CD4-positive, alpha-beta memory T cell (primary cell): ENCODE results near the gene RCN1. TPM values are rescaled to one million over a fixed set of nuclear protein-coding genes. Genes with fewer than 3 reads are reported as not detected.

Experiments used
- CTCF ChIA-PET: fragments of 350-600 bp; sonication (Branson Sonifier 250); formaldehyde crosslinking; loops from one replicate; lab custom pipeline; 2021; ENCODE audit warnings: inconsistent platforms; ENCODE audit not compliant: partially characterized antibody; lab: Charles Lee
- POLR2A ChIA-PET: fragments of 350-600 bp; sonication (Branson Sonifier 250); formaldehyde crosslinking; loops from one replicate; lab custom pipeline; 2021; ENCODE audit not compliant: partially characterized antibody; lab: Charles Lee
- DNase-seq, 5 donors: peaks; one replicate each; pipeline versions ENCODE4 v3.0.0 to v3.0.0-alpha.2; 2020 to 2022; ENCODE audit warnings: mixed read lengths in 1 of 5
- H3K27ac ChIP-seq: one replicate; pipeline ENCODE4 v1.7.0; 2013; ENCODE audit warnings: low read depth, low read length
- H3K27me3 ChIP-seq: 2 replicates; pipeline ENCODE4 v1.7.0; 2013; ENCODE audit warnings: mild to moderate bottlenecking, low read length, moderate library complexity; ENCODE audit not compliant: insufficient read depth
- H3K36me3 ChIP-seq: 2 replicates; pipeline ENCODE4 v1.7.0; 2013; ENCODE audit warnings: mild to moderate bottlenecking, low read length, moderate library complexity; ENCODE audit not compliant: insufficient read depth
- H3K4me1 ChIP-seq: 2 replicates; pipeline ENCODE4 v1.7.0; 2013; ENCODE audit warnings: mild to moderate bottlenecking, low read length, moderate library complexity; ENCODE audit not compliant: insufficient read depth
- H3K4me3 ChIP-seq, 2 donors: one replicate each; pipeline ENCODE4 v1.7.0; 2013; ENCODE audit warnings: low read length in 2 of 2, mild to moderate bottlenecking in 1 of 2
- H3K9me3 ChIP-seq, 2 donors: one replicate each; pipeline ENCODE4 v1.7.0; 2013; ENCODE audit warnings: low read length in 2 of 2, control low read depth in 1 of 2; ENCODE audit not compliant: control insufficient read depth in 1 of 2
- H3K27ac Mint-ChIP-seq, 7 donors: one replicate each; pipeline ENCODE4 v1.8.0; 2020 to 2021; ENCODE audit warnings: mixed read lengths in 7 of 7, mild to moderate bottlenecking in 6 of 7, inconsistent platforms in 3 of 7, moderate library complexity in 3 of 7
- H3K27me3 Mint-ChIP-seq, 2 donors: one replicate each; pipeline ENCODE4 v1.8.0; 2020 to 2021; ENCODE audit warnings: mixed read lengths in 2 of 2
- H3K36me3 Mint-ChIP-seq, 2 donors: one replicate each; pipeline ENCODE4 v1.8.0; 2020 to 2021; ENCODE audit warnings: mixed read lengths in 2 of 2, inconsistent platforms in 1 of 2, mild to moderate bottlenecking in 1 of 2
- H3K4me1 Mint-ChIP-seq, 4 donors: one replicate each; pipeline ENCODE4 v1.8.0; 2020 to 2021; ENCODE audit warnings: mixed read lengths in 4 of 4, mild to moderate bottlenecking in 1 of 4
- H3K4me3 Mint-ChIP-seq, 8 donors: one replicate each; pipeline ENCODE4 v1.8.0; 2020 to 2021; ENCODE audit warnings: mixed read lengths in 8 of 8, mild to moderate bottlenecking in 7 of 8, moderate library complexity in 6 of 8, inconsistent platforms in 3 of 8
- H3K9me3 Mint-ChIP-seq, 8 donors: one replicate each; pipeline ENCODE4 v1.8.0; 2020 to 2021; ENCODE audit warnings: mixed read lengths in 8 of 8, mild to moderate bottlenecking in 5 of 8, inconsistent platforms in 3 of 8, moderate library complexity in 1 of 8
- intact Hi-C: fragments of 100-400 bp; cut with micrococcal nuclease; formaldehyde crosslinking; loops from one replicate; pipeline ENCODE4 v1.15.1; 2023
- polyA plus RNA-seq, 2 donors: library from polyadenylated mRNA; unstranded; fragments of 300-500 nt; fragmentation: Illumina TruSeq; gene quantifications; one replicate each; pipeline ENCODE4 v1.2.3, GENCODE V29; 2021
- total RNA-seq, 2 experiments: library from RNA; stranded (reverse); gene quantifications; one replicate each; pipeline ENCODE4 v1.2.3, GENCODE V29; 2021

RCN1 gene
- total and polyA plus RNA-seq, 4 experiments from 2014 or later, result 6.3 to 10.2 (median 7.2) TPM

GRCh38 chr11:32073644-32074026 is 17.2 kb upstream of the RCN1 start:
- intact Hi-C loops, result no loop called here
- Histone ChIP-seq H3K27ac (no peak overlapping the region), H3K27me3 (peaks cover 4% of the 10 kb centered on the region), H3K4me3 (no peak overlapping the region), H3K36me3 (no peaks in the 10 kb centered on the region), H3K4me1 (no peaks in the 10 kb centered on the region), H3K9me3 (no peaks in the 10 kb centered on the region)
- no peaks in the 10 kb centered on the region for H3K9me3 Mint-ChIP-seq
- H3K27ac Mint-ChIP-seq, result no peak overlapping the region
- peaks cover 21% of the 10 kb centered on the region in 2 donors for H3K27me3 Mint-ChIP-seq
- ChIA-PET CTCF (interaction anchor here (1.3 kb wide), 1 partner anchor 102 kb away, joined by 4 read pairs; no protein-coding TSS in a partner anchor), POLR2A (no interaction called here)
- no peak overlapping the region for H3K4me3 Mint-ChIP-seq
- no peaks in the 10 kb centered on the region for H3K4me1 Mint-ChIP-seq
- DNase-seq, result no peak
- H3K36me3 Mint-ChIP-seq, result no peaks in the 10 kb centered on the region

- H3K27me3 Mint-ChIP-seq, result peaks cover 1 to 6% of the 10 kb centered on the region in 2 donors
- H3K36me3 Mint-ChIP-seq, result no peaks in the 10 kb centered on the region
Measured at GRCh38 chr11:32079553-32079952, 11.3 kb upstream of the RCN1 start.

GRCh38 chr11:32080361-32080980 is 10.4 kb upstream of the RCN1 start:
- Mint-ChIP-seq H3K36me3 (no peaks in the 10 kb centered on the region), H3K9me3 (no peaks in the 10 kb centered on the region), H3K27me3 (peaks cover 5 to 11% of the 10 kb centered on the region in 2 donors), H3K4me3 (no peak overlapping the region), H3K4me1 (no peaks in the 10 kb centered on the region), H3K27ac (no peak overlapping the region)
- H3K27ac ChIP-seq, result no peak overlapping the region
- no peak for DNase-seq
- ChIA-PET POLR2A (no interaction called here), CTCF (interaction anchor here (0.6 kb wide), 1 partner anchor 115 kb away, joined by 3 read pairs; no protein-coding TSS in a partner anchor)
- H3K9me3 ChIP-seq, result no peaks in the 10 kb centered on the region
- intact Hi-C loops, result no loop called here
- no peaks in the 10 kb centered on the region for H3K27me3 ChIP-seq
- no peak overlapping the region for H3K4me3 ChIP-seq
- no peaks in the 10 kb centered on the region for H3K4me1 ChIP-seq
- H3K36me3 ChIP-seq, result no peaks in the 10 kb centered on the region

More at GRCh38 chr11:32079553-32079952, 11.3 kb upstream of the RCN1 start:
- Mint-ChIP-seq H3K4me1 (no peaks in the 10 kb centered on the region), H3K4me3 (no peak overlapping the region), H3K9me3 (no peaks in the 10 kb centered on the region), H3K27ac (no peak overlapping the region)
- intact Hi-C loops, result no loop called here
- DNase-seq, result no peak
- H3K9me3 ChIP-seq, result no peaks in the 10 kb centered on the region
- H3K27me3 ChIP-seq, result no peaks in the 10 kb centered on the region
- CTCF ChIA-PET, result no interaction called here
- H3K36me3 ChIP-seq, result no peaks in the 10 kb centered on the region
- no peaks in the 10 kb centered on the region for H3K4me1 ChIP-seq
- H3K4me3 ChIP-seq, result no peak overlapping the region
- no peak overlapping the region for H3K27ac ChIP-seq
- POLR2A ChIA-PET, result no interaction called here

GRCh38 chr11:32081129-32081641 is 9.7 kb upstream of the RCN1 start:
- CTCF ChIA-PET, result no interaction called here
- no peak overlapping the region for H3K27ac ChIP-seq
- DNase-seq, result no peak
- no peak overlapping the region for H3K4me3 Mint-ChIP-seq
- H3K27me3 Mint-ChIP-seq, result peaks cover 5 to 11% of the 10 kb centered on the region in 2 donors
- H3K4me1 ChIP-seq, result no peaks in the 10 kb centered on the region
- H3K9me3 Mint-ChIP-seq, result no peaks in the 10 kb centered on the region
- no peaks in the 10 kb centered on the region for H3K36me3 Mint-ChIP-seq
- H3K9me3 ChIP-seq, result no peaks in the 10 kb centered on the region
- H3K4me1 Mint-ChIP-seq, result no peaks in the 10 kb centered on the region
- no peaks in the 10 kb centered on the region for H3K36me3 ChIP-seq
- no peak overlapping the region for H3K4me3 ChIP-seq
- intact Hi-C loops, result no loop called here
- POLR2A ChIA-PET, result no interaction called here
- H3K27me3 ChIP-seq, result no peaks in the 10 kb centered on the region
- no peak overlapping the region for H3K27ac Mint-ChIP-seq

GRCh38 chr11:32081901-32082300 is 9.0 kb upstream of the RCN1 start:
- no peaks in the 10 kb centered on the region for H3K4me1 Mint-ChIP-seq
- intact Hi-C loops, result no loop called here
- Histone ChIP-seq H3K4me1 (no peaks in the 10 kb centered on the region), H3K36me3 (no peaks in the 10 kb centered on the region), H3K9me3 (no peaks in the 10 kb centered on the region), H3K27me3 (no peaks in the 10 kb centered on the region), H3K27ac (no peak overlapping the region), H3K4me3 (no peak overlapping the region)
- ChIA-PET POLR2A (no interaction called here), CTCF (no interaction called here)
- no peak overlapping the region for H3K27ac Mint-ChIP-seq
- H3K36me3 Mint-ChIP-seq, result no peaks in the 10 kb centered on the region
- H3K27me3 Mint-ChIP-seq, result peaks cover 5 to 14% of the 10 kb centered on the region in 2 donors
- no peaks in the 10 kb centered on the region for H3K9me3 Mint-ChIP-seq
- no peak overlapping the region for H3K4me3 Mint-ChIP-seq
- DNase-seq, result no peak

GRCh38 chr11:32082346-32082986 is 8.4 kb upstream of the RCN1 start:
- Mint-ChIP-seq H3K4me1 (no peaks in the 10 kb centered on the region), H3K27me3 (peaks cover 5 to 12% of the 10 kb centered on the region in 2 donors), H3K4me3 (no peak overlapping the region), H3K27ac (no peak overlapping the region), H3K36me3 (no peaks in the 10 kb centered on the region), H3K9me3 (no peaks in the 10 kb centered on the region)
- intact Hi-C loops, result no loop called here
- no peak overlapping the region for H3K4me3 ChIP-seq
- no peaks in the 10 kb centered on the region for H3K4me1 ChIP-seq
- H3K27ac ChIP-seq, result no peak overlapping the region
- no peaks in the 10 kb centered on the region for H3K9me3 ChIP-seq
- ChIA-PET POLR2A (no interaction called here), CTCF (interaction anchor here (0.8 kb wide), 1 partner anchor 9 kb away, joined by 3 read pairs; no protein-coding TSS in a partner anchor)
- no peaks in the 10 kb centered on the region for H3K36me3 ChIP-seq
- DNase-seq, result no peak
- no peaks in the 10 kb centered on the region for H3K27me3 ChIP-seq

GRCh38 chr11:32087597-32087996 is 3.3 kb upstream of the RCN1 start:
- no peak for DNase-seq
- intact Hi-C loops, result no loop called here
- ChIA-PET CTCF (no interaction called here), POLR2A (no interaction called here)
- no peaks in the 10 kb centered on the region for H3K27me3 ChIP-seq
- H3K9me3 ChIP-seq, result no peaks in the 10 kb centered on the region
- peaks cover 12% of the 10 kb centered on the region for H3K4me1 ChIP-seq
- Mint-ChIP-seq H3K4me3 (no peak overlapping the region), H3K36me3 (peaks cover 0 to 1% of the 10 kb centered on the region in 2 donors), H3K27me3 (peaks cover 4 to 12% of the 10 kb centered on the region in 2 donors), H3K9me3 (no peaks in the 10 kb centered on the region), H3K27ac (no peak overlapping the region), H3K4me1 (peaks cover 4 to 15% (median 9%) of the 10 kb centered on the region in 4 donors)
- no peak overlapping the region for H3K4me3 ChIP-seq
- H3K36me3 ChIP-seq, result no peaks in the 10 kb centered on the region
- H3K27ac ChIP-seq, result no peak overlapping the region
